ENCODE results near the gene SUSD1. TPM values are rescaled to one million over a fixed set of nuclear protein-coding genes. Genes with fewer than 3 reads are reported as not detected.

The SUSD1 gene
- total and polyA plus RNA-seq, 10 donors = 4.4 to 26.8 (median 20.2) TPM

DNA sequence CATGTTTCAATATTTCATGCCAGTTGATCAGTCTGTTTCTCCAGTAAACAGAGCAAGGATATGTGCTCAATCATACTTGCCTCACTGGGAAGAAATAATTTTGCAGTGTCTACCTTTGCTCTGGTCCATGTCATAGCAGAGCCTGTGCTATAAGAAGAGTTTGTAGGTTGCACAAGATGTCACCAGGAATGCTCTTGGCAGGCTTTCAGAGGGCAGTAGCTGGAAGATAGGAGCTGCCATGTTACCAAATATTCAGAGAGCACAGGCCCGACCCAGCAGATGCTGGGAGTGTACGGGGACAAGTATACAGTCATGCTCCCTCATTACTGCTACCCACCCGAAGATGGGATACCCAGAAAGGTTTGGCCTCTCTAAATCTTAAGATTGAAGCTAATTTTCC lies 175.8 kb downstream of the SUSD1 start:
- Histone ChIP-seq H3K4me1 (peaks cover 5 to 39% (median 29%) of the 10 kb centered on the region in 6 donors), H3K27ac (no peak overlapping the region), H3K36me3 (no peaks in the 10 kb centered on the region), H3K9me3 (no peaks in the 10 kb centered on the region), H3K27me3 (replicated peaks in 1 of 7) (no peaks in the 10 kb centered on the region), H3K4me3 (no peak overlapping the region)
- DNase-seq = no peak
- WGBS, 5 donors = 85 to 97% (median 93%) methylated on average over 3 of the region's 3 CpGs
- intact Hi-C loops (cut with DNase I; ENCODE audit: low total_unique reads) = no loop called here
- no peak for TF ChIP-seq POLR2AphosphoS5 (IDR thresholded peaks at IDR 0.05)
- TF ChIP-seq, protein P1, sequence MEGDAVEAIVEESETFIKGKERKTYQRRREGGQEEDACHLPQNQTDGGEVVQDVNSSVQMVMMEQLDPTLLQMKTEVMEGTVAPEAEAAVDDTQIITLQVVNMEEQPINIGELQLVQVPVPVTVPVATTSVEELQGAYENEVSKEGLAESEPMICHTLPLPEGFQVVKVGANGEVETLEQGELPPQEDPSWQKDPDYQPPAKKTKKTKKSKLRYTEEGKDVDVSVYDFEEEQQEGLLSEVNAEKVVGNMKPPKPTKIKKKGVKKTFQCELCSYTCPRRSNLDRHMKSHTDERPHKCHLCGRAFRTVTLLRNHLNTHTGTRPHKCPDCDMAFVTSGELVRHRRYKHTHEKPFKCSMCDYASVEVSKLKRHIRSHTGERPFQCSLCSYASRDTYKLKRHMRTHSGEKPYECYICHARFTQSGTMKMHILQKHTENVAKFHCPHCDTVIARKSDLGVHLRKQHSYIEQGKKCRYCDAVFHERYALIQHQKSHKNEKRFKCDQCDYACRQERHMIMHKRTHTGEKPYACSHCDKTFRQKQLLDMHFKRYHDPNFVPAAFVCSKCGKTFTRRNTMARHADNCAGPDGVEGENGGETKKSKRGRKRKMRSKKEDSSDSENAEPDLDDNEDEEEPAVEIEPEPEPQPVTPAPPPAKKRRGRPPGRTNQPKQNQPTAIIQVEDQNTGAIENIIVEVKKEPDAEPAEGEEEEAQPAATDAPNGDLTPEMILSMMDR (IDR thresholded peaks at IDR 0.05 in 8 of 11, conservative IDR thresholded peaks at IDR 0.05 in 3 of 11) = no peak
- no peak for TF ChIP-seq POLR2A (IDR thresholded peaks at IDR 0.05)

DNA sequence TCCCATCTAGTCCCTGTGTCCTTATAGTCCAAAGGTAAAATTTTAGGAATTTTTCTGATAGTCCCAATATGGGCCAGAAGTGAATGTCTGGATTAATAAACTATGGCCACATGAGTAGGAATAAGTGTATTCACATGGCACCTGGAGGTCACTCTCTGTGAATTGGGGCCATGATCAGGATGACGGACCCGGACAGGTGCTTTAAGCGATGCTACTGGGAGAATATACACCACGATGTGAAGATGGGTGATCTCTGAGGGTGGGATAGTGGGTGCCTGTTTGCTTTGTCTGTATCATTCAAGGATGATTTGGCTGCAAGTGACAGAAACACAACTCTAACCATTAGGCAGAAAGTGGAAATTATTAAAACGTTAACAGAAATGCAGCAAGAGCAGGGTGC lies 177.3 kb downstream of the SUSD1 start:
- peaks cover 6 to 39% (median 25%) of the 10 kb centered on the region in 6 donors for H3K4me1 ChIP-seq
- no peaks in the 10 kb centered on the region for H3K27me3 ChIP-seq (replicated peaks in 1 of 7)
- 88 to 96% (median 93%) methylated on average over 5 of the region's 5 CpGs for WGBS, 5 donors
- H3K4me3 ChIP-seq = no peak overlapping the region
- no peaks in the 10 kb centered on the region for H3K36me3 ChIP-seq
- intact Hi-C loops (cut with DNase I; ENCODE audit: low total_unique reads) = no loop called here
- TF ChIP-seq POLR2A (IDR thresholded peaks at IDR 0.05) (no peak), POLR2AphosphoS5 (IDR thresholded peaks at IDR 0.05) (no peak)
- TF ChIP-seq, protein P1 (IDR thresholded peaks at IDR 0.05 in 8 of 11, conservative IDR thresholded peaks at IDR 0.05 in 3 of 11) = no peak
- no peak overlapping the region for H3K27ac ChIP-seq
- no peak for DNase-seq
- H3K9me3 ChIP-seq = no peaks in the 10 kb centered on the region

DNA sequence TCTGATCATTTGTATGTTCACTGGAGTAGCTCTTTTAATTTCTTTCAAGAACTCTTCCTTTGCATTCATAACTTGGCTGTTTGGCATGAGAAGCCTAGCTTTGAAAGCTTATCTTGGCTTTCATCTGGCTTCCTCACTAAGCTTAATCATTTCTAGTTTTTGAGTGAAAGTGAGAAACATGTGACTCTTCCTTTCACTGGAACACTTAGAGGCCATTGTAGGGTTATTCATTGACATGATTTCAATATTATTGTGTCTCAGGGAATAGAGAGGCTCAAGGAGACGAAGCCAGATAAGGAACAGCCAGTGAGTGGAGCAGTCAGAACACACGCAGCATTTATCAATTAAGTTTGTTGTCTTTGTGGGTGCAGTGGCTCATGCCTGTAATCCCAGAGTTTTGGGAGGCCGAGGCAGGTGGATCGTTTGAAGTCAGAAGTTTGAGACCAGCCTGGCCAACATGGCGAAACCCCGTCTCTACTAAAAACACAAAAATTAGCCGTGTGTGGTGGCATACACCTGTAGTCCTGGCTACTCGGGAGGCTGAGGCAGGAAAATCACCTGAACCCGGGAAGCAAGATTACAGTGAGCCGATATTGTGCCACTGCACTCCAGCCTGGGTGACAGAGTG lies 180.2 kb downstream of the SUSD1 start:
- Histone ChIP-seq H3K4me3 (no peak overlapping the region), H3K4me1 (peaks cover 6 to 38% (median 18%) of the 10 kb centered on the region in 6 donors), H3K36me3 (no peaks in the 10 kb centered on the region), H3K9me3 (peaks cover 0 to 16% (median 10%) of the 10 kb centered on the region in 8 donors), H3K27me3 (replicated peaks in 1 of 7) (no peaks in the 10 kb centered on the region), H3K27ac (peak overlapping the region in 3 of 8 donors; percentile 3 to 51 (median 31))
- WGBS, 5 donors = 84 to 92% (median 90%) methylated on average over 10 of the region's 10 CpGs
- intact Hi-C loops (cut with DNase I; ENCODE audit: low total_unique reads) = no loop called here
- DNase-seq = no peak
- TF ChIP-seq, protein P1 (IDR thresholded peaks at IDR 0.05 in 8 of 11, conservative IDR thresholded peaks at IDR 0.05 in 3 of 11) = no peak
- TF ChIP-seq POLR2AphosphoS5 (IDR thresholded peaks at IDR 0.05) = no peak
- TF ChIP-seq POLR2A (IDR thresholded peaks at IDR 0.05) = no peak

DNA sequence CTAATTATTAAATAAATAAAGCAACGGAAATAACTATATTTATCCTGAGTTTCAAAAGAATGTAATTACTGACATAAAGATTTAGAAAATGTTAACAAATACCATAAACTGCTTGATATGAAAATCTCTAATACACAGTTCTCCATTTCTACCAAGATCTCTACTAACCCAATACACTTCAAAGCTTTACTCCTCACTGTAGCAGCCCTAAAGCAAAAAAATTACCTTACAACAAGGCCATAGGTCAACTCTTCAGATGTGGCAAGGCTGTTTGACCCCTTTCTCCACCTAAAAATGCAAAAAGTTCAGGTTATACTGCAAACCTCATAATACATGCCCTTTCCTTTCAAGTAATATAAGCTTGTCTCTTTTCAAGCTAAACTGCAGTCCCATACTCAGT lies 181.8 kb downstream of the SUSD1 start:
- peak overlapping the region in 1 of 8 donors; percentile 1 for H3K27ac ChIP-seq
- 51 to 83% (median 60%) methylated on average over 1 of the region's 1 CpG for WGBS, 5 donors
- peaks cover 6 to 38% (median 18%) of the 10 kb centered on the region in 6 donors for H3K4me1 ChIP-seq
- H3K27me3 ChIP-seq (replicated peaks in 1 of 7) = no peaks in the 10 kb centered on the region
- H3K36me3 ChIP-seq = no peaks in the 10 kb centered on the region
- intact Hi-C loops (cut with DNase I; ENCODE audit: low total_unique reads) = no loop called here
- no peak overlapping the region for H3K4me3 ChIP-seq
- TF ChIP-seq POLR2A (IDR thresholded peaks at IDR 0.05) (no peak), POLR2AphosphoS5 (IDR thresholded peaks at IDR 0.05) (no peak)
- TF ChIP-seq, protein P1 (IDR thresholded peaks at IDR 0.05 in 8 of 11, conservative IDR thresholded peaks at IDR 0.05 in 3 of 11) = no peak
- DNase-seq = no peak
- peaks cover 0 to 16% (median 10%) of the 10 kb centered on the region in 8 donors for H3K9me3 ChIP-seq

Measured in spleen (tissue), 11 donors.